Testis (tissue), 2 donors: ENCODE data around the gene CPO.

Source experiments
- POLR2A ChIP-seq: fragments of 450-650 bp; IDR thresholded peaks from one replicate; pipeline ENCODE4 v1.6.1; 2017; ENCODE audit warnings: antibody characterized with exemption, mild to moderate bottlenecking, moderate library complexity
- TF ChIP-seq, protein P1 (sequence below), 3 experiments: fragments of 450-650 bp in 2 of 3; fragments of 200-600 bp in 1 of 3; sonication (generic) in 1 of 3; IDR thresholded peaks; one replicate each; pipeline ENCODE4 v1.5.1; 2016 to 2019; ENCODE audit warnings: antibody characterized with exemption in 3 of 3, mild to moderate bottlenecking in 2 of 3, moderate library complexity in 1 of 3

DNA sequence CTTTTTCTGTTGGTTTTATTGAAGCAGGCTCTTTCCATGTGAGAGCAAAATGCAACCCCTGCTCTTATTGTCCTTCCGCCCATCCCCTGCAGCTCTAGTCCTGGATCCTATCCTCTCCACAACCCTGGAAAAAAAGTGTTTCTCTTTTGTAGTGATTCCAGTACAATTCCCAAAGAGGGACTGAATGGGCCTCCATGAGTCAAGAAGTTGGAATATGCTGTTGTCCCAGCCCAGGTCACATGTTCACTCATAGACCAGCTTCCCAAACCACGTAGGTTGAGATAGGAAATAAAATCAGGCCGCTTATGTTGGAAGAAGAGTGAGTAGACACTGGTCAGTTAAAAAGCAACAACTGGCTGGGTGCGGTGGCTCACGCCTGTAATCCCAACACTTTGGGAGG, 39.4 kb downstream of the CPO start:
- TF ChIP-seq, protein P1, sequence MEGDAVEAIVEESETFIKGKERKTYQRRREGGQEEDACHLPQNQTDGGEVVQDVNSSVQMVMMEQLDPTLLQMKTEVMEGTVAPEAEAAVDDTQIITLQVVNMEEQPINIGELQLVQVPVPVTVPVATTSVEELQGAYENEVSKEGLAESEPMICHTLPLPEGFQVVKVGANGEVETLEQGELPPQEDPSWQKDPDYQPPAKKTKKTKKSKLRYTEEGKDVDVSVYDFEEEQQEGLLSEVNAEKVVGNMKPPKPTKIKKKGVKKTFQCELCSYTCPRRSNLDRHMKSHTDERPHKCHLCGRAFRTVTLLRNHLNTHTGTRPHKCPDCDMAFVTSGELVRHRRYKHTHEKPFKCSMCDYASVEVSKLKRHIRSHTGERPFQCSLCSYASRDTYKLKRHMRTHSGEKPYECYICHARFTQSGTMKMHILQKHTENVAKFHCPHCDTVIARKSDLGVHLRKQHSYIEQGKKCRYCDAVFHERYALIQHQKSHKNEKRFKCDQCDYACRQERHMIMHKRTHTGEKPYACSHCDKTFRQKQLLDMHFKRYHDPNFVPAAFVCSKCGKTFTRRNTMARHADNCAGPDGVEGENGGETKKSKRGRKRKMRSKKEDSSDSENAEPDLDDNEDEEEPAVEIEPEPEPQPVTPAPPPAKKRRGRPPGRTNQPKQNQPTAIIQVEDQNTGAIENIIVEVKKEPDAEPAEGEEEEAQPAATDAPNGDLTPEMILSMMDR (IDR thresholded peaks at IDR 0.05): no peak
- no peak for TF ChIP-seq POLR2A
